ENCODE results near the gene HDAC11.
"Not testable (repeated sequence)": the region's sequence is repeated elsewhere in the genome, so short reads cannot be mapped to it uniquely, and the experiment has no call there.

Gene HDAC11

DNA sequence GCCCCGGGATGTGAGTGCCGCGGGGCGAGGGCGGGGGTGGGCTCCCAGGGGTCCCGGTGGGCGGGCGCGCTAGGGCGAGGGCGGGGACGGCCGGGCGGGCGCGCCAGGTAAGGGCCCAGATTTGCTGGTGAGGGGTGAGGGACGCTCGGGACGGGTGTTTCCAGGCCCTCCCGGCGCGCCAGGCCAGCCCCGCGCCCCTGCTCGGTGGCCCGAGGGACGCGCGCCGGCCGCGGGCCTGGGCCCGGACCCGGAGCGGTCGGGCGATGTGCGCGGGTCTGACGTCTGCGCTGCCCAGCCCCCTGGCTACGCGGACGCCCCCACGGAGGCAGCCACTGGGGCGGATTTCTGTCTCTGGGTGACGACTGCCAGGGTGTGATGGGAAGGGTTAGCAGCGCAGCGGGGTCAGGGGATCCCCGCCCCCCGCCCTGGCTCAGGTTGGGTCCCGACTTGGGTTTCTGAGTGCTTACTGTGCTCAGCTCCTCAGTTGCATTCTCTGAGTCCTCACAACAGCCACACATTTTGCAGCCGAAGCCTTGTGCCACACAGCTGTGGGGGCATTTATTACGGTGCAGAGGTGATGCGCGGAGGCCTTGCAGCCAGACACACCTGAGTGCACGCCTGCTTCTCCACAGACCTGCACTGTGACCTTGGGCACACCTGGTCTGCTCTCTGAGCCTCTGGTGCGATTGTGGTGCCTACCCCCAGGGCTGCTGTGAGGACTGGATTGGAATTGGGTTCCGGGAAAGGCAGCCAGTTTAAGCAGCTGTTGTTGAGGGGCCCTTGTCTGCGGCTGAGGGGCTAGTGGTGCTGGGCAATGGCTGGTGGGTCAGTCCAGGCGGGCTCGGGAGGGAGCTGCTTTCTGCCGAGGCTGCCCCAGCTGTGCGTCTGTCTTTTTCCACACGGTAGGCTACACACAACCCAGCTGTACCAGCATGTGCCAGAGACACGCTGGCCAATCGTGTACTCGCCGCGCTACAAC, 523 bp downstream of the HDAC11 start:
- no peak for DNase-seq (ENCODE audit: low read depth)
- TF ChIP-seq, protein P1, sequence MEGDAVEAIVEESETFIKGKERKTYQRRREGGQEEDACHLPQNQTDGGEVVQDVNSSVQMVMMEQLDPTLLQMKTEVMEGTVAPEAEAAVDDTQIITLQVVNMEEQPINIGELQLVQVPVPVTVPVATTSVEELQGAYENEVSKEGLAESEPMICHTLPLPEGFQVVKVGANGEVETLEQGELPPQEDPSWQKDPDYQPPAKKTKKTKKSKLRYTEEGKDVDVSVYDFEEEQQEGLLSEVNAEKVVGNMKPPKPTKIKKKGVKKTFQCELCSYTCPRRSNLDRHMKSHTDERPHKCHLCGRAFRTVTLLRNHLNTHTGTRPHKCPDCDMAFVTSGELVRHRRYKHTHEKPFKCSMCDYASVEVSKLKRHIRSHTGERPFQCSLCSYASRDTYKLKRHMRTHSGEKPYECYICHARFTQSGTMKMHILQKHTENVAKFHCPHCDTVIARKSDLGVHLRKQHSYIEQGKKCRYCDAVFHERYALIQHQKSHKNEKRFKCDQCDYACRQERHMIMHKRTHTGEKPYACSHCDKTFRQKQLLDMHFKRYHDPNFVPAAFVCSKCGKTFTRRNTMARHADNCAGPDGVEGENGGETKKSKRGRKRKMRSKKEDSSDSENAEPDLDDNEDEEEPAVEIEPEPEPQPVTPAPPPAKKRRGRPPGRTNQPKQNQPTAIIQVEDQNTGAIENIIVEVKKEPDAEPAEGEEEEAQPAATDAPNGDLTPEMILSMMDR (IDR thresholded peaks at IDR 0.05; ENCODE audit: insufficient read depth, low read depth, low read length, missing control alignments), result no peak
- peak overlapping the region; percentile 54 for H3K4me3 ChIP-seq (ENCODE audit: low read length)

DNA sequence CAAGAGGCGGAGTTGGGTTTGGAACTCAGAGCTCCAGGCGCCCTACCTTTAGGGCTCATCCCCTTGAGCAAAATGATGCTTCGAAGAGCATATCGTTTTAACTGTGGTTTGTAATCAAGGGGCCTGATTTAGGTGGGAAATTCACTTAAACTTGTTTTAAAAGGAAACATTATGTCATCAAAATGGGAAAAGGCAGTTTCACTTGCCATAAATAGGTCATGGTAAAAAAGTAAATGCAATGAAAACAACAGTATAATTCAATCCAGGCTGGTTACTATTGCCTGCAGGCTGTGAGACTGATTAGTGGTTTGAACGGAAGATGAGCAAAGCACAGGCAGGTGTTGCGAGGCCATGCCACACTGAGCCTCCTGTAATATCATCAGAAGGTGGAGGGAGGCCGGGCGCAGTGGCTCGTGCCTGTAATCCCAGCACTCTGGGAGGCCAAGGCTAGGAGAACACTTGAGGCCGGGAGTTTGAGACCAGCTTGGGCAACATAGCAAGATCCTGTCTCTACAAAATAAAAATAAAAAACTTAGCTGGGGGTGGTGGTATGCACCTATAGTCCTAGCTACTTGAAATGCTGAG, 2.1 kb downstream of the HDAC11 start:
- DNase-seq (ENCODE audit: low read depth), result no peak
- TF ChIP-seq, protein P1 (IDR thresholded peaks at IDR 0.05; ENCODE audit: insufficient read depth, low read depth, low read length, missing control alignments), result no peak

DNA sequence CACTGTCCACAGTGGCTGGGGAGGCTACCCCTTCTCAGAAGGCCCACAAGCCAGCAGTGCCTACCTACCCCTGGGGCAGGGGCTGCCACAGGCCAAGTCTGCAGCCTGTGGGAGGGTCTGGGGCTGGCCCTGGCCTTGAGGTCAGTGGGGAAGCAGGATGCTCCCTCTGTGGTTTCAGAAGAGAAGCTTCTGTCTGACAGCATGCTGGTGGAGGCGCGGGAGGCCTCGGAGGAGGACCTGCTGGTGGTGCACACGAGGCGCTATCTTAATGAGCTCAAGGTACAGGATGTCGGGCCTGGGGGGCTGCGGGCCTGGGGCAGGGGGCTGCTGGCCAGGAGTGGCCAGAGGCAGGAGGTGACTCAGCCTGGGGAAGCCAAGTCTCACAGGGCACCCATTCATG, 3.2 kb downstream of the HDAC11 start:
- DNase-seq (ENCODE audit: low read depth), result no peak
- no peak overlapping the region for H3K4me3 ChIP-seq (ENCODE audit: low read length)
- TF ChIP-seq, protein P1 (IDR thresholded peaks at IDR 0.05; ENCODE audit: insufficient read depth, low read depth, low read length, missing control alignments), result no peak

More for the DNA sequence above, 2.1 kb downstream of the HDAC11 start:
- H3K4me3 ChIP-seq (ENCODE audit: low read length), result no peak overlapping the region

DNA sequence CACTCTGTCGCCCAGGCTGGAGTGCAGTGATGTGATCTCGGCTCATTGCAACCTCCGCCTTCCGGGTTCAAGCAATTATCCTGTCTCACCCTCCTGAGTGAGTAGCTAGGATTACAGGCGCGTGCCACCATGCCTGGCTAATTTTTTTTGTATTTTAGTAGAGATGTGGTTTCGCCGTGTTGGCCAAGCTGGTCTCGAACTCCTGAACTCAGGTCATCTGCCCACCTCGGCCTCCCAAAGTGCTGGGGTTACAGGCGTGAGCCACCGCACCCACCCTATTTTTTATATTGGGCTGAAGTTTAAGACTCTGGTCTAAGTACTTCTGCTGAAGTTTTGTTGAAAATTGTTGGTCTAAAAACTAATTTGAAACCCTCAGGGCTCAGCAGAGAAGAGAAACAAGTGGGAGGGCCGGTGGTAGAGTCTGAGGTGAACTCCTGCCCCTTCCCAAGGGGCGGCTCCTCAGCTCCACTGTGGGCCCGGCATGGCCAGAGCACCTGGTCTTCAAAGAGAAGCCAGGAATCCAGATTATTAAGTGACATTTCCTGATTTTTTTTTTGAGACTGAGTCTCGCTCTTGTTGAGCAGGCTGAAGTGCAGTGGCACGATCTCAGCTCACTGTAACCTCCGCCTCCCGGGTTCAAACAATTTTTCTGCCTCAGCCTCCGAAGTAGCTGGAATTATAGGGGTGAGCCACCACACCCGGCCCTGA, 4.0 kb downstream of the HDAC11 start:
- no peak for DNase-seq (ENCODE audit: low read depth)
- no peak overlapping the region for H3K4me3 ChIP-seq (ENCODE audit: low read length)
- TF ChIP-seq, protein P1 (IDR thresholded peaks at IDR 0.05; ENCODE audit: insufficient read depth, low read depth, low read length, missing control alignments), result no peak

DNA sequence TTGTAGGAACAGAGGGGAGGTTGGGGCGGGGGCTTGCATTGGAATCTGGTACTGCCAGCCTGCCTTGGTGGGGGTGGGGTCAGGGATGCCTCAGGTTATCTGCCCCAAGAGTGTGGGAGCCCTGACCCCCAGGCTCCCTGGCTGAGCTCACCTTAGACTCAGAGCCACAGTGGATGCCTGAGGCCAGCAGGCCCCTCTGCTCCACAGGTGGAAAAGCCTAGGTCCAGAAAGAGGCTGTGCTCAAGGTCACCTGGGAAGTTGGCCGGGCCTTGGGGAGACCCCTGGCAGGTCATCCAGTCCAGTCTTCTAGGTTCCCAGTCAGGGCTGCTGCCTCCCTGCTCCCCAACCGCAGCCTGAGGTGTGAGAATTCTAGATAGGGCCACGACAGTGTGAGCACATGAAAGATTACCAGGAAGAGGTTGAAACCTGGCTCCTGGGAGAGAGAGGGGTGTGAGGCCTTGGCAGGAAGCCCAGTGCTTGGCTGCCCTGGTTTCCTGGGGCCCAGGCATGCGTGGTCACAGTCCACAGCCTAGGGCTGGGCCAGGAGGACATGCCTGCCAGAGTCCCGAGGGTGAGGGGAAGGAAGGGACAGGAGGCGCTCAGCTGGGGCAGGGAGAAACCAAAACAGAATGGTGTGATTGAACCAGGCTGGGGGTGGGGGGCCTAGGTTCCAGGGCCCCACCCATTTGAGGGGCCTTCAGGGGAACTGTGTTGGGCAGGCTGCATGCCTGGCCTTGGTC, 4.9 kb downstream of the HDAC11 start:
- DNase-seq (ENCODE audit: low read depth), result peak; percentile 89
- H3K4me3 ChIP-seq (ENCODE audit: low read length), result no peak overlapping the region
- TF ChIP-seq, protein P1 (IDR thresholded peaks at IDR 0.05; ENCODE audit: insufficient read depth, low read depth, low read length, missing control alignments), result no peak

DNA sequence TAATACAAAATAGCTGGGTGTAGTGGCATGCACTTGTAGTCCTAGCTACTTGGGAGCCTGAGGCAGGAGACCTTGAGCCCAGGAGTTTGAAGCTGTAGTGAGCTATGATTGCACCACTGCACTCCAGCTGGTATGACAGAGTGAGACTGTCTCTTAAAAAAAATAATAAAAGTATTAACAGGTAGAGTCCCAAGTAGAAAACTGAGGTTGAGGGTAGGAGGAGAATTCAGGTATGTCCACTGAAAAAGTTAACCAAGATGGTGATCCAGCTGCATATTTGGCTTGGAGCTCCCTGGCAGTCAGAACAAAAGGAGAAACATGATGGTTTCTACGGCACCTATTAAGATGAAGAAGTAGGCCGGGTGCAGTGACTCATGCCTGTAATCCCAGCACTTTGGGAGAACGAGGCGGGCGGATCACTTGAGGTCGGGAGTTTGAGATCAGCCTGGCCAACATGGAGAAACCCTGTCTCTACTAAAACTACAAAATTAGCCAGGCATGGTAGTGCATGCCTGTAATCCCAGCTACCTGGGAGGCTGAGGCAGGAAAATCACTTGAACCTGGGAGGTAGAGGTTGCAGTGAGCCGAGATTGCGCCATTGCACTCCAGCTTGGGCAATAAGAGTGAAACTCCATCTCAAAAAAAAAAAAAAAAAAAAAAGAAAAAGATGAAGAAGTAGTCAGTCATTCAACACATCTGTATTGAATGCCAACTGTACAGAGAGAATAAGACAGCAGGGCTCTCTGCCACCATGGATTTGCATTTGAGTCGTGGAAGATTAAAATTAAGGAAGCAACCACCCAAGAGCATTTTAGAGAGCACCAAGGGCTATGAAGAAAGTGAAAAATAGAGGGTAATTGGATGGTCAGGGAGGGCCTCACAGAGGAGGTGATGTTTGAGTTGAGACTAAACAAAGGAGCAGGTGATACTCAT, 5.8 kb downstream of the HDAC11 start:
- DNase-seq (ENCODE audit: low read depth), result peak; percentile 75

More for the DNA sequence above, 5.8 kb downstream of the HDAC11 start:
- not testable (repeated sequence) for H3K4me3 ChIP-seq (ENCODE audit: low read length)

Measured in epithelial cell of esophagus (primary cell).